22Rv1 (cell line): Measurements from ENCODE around the gene TBC1D32.

Experiments
- CTCF ChIP-seq: fragments of 450-650 bp; IDR thresholded peaks from 2 replicates; pipeline ENCODE4 v1.5.1; 2017; ENCODE audit warnings: mild to moderate bottlenecking
- ZFX ChIP-seq: fragments of 450-650 bp; IDR thresholded peaks from 2 replicates; pipeline ENCODE4 v1.6.1; 2017; ENCODE audit warnings: antibody characterized with exemption, borderline replicate concordance

- no peak for TF ChIP-seq CTCF
- TF ChIP-seq ZFX, result no peak
Measured at GRCh38 chr6:121274666-121275295, 59.5 kb downstream of the TBC1D32 start.
